ENCODE results near the gene PIM2. TPM values are rescaled to one million over a fixed set of nuclear protein-coding genes. Genes with fewer than 3 reads are reported as not detected.

PIM2 gene
- total RNA-seq, 1 donor from 2014 or later: 7.0 TPM

GRCh38 chrX:48961585-48962091, 42.8 kb upstream of the PIM2 start:
- Mint-ChIP-seq H3K27me3 (ENCODE audit: unreplicated experiment) (peaks cover 5% of the 10 kb centered on the region), H3K9me3 (ENCODE audit: unreplicated experiment) (no peaks in the 10 kb centered on the region), H3K27ac (ENCODE audit: unreplicated experiment) (no peak overlapping the region), H3K36me3 (ENCODE audit: low read depth, unreplicated experiment) (peaks cover 3% of the 10 kb centered on the region), H3K4me3 (ENCODE audit: unreplicated experiment) (no peak overlapping the region), H3K4me1 (ENCODE audit: unreplicated experiment) (peaks cover 8% of the 10 kb centered on the region)
- TF ChIP-seq CTCF (IDR thresholded peaks at IDR 0.05; ENCODE audit: unreplicated experiment): no peak
- no peak for DNase-seq (ENCODE audit: low spot score)

GRCh38 chrX:48960291-48960690, 41.5 kb upstream of the PIM2 start:
- no peak for DNase-seq (ENCODE audit: low spot score)
- Mint-ChIP-seq H3K4me3 (ENCODE audit: unreplicated experiment) (peak overlapping the region; percentile 44), H3K9me3 (ENCODE audit: unreplicated experiment) (no peaks in the 10 kb centered on the region), H3K27ac (ENCODE audit: unreplicated experiment) (peak overlapping the region; percentile 8), H3K27me3 (ENCODE audit: unreplicated experiment) (peaks cover 7% of the 10 kb centered on the region), H3K36me3 (ENCODE audit: low read depth, unreplicated experiment) (peaks cover 3% of the 10 kb centered on the region), H3K4me1 (ENCODE audit: unreplicated experiment) (peaks cover 8% of the 10 kb centered on the region)
- no peak for TF ChIP-seq CTCF (IDR thresholded peaks at IDR 0.05; ENCODE audit: unreplicated experiment)

- DNase-seq (ENCODE audit: low spot score): peak; percentile 6
- Mint-ChIP-seq H3K27ac (ENCODE audit: unreplicated experiment) (peak overlapping the region; percentile 100), H3K36me3 (ENCODE audit: low read depth, unreplicated experiment) (peaks cover under 1% of the 10 kb centered on the region), H3K27me3 (ENCODE audit: unreplicated experiment) (peaks cover 7% of the 10 kb centered on the region), H3K9me3 (ENCODE audit: unreplicated experiment) (no peaks in the 10 kb centered on the region), H3K4me3 (ENCODE audit: unreplicated experiment) (peak overlapping the region; percentile 99), H3K4me1 (ENCODE audit: unreplicated experiment) (peaks cover 8% of the 10 kb centered on the region)
- no peak for TF ChIP-seq CTCF (IDR thresholded peaks at IDR 0.05; ENCODE audit: unreplicated experiment)
Measured at GRCh38 chrX:48958635-48959094, 39.8 kb upstream of the PIM2 start.

- no peaks in the 10 kb centered on the region for H3K9me3 Mint-ChIP-seq (ENCODE audit: unreplicated experiment)
Measured at GRCh38 chrX:48957827-48958634, 39.2 kb upstream of the PIM2 start.

More at GRCh38 chrX:48957827-48958634, 39.2 kb upstream of the PIM2 start:
- H3K27ac Mint-ChIP-seq (ENCODE audit: unreplicated experiment): peak overlapping the region; percentile 100
- no peaks in the 10 kb centered on the region for H3K36me3 Mint-ChIP-seq (ENCODE audit: low read depth, unreplicated experiment)
- DNase-seq (ENCODE audit: low spot score): peak; percentile 84
- H3K4me3 Mint-ChIP-seq (ENCODE audit: unreplicated experiment): peak overlapping the region; percentile 99
- H3K27me3 Mint-ChIP-seq (ENCODE audit: unreplicated experiment): peaks cover 7% of the 10 kb centered on the region
- peaks cover 8% of the 10 kb centered on the region for H3K4me1 Mint-ChIP-seq (ENCODE audit: unreplicated experiment)
- TF ChIP-seq CTCF (IDR thresholded peaks at IDR 0.05; ENCODE audit: unreplicated experiment): no peak

All from endothelial cell (in vitro differentiated cells).